ENCODE results near the gene ARMC8.

GRCh38 chr3:138249636-138250035 is 62.5 kb downstream of the ARMC8 start:
- no peak for TF ChIP-seq CTCF (IDR thresholded peaks at IDR 0.05)
- TF ChIP-seq POLR2A (IDR thresholded peaks at IDR 0.05) = no peak

Data from lower leg skin (tissue), 3 donors.